Right kidney (tissue), 1 donor: Measurements from ENCODE around the gene STAM.

Experiments
- DNase-seq: peaks from one replicate; pipeline ENCODE4 v3.0.0-alpha.2; 2016

Gene STAM

GRCh38 chr10:17645621-17646345 lies 1.8 kb downstream of the STAM start:
- DNase-seq = no peak

GRCh38 chr10:17647326-17647725 lies 3.4 kb downstream of the STAM start:
- DNase-seq = no peak

- no peak for DNase-seq
Measured at GRCh38 chr10:17648243-17649035, 4.5 kb downstream of the STAM start.

GRCh38 chr10:17649052-17649451 lies 5.1 kb downstream of the STAM start:
- no peak for DNase-seq

- DNase-seq = no peak
Measured at GRCh38 chr10:17649836-17650235, 5.9 kb downstream of the STAM start.

- DNase-seq = no peak
Measured at GRCh38 chr10:17650416-17650815, 6.5 kb downstream of the STAM start.

GRCh38 chr10:17651896-17652295 lies 7.9 kb downstream of the STAM start:
- DNase-seq = no peak

- no peak for DNase-seq
Measured at GRCh38 chr10:17652585-17652984, 8.6 kb downstream of the STAM start.

- DNase-seq = no peak
Measured at GRCh38 chr10:17655009-17655408, 11.1 kb downstream of the STAM start.

- DNase-seq = no peak
Measured at GRCh38 chr10:17655567-17656146, 11.7 kb downstream of the STAM start.

- no peak for DNase-seq
Measured at GRCh38 chr10:17657103-17657500, 13.2 kb downstream of the STAM start.

- DNase-seq = no peak
Measured at GRCh38 chr10:17659365-17659764, 15.4 kb downstream of the STAM start.

- DNase-seq = no peak
Measured at GRCh38 chr10:17660921-17661320, 17.0 kb downstream of the STAM start.

GRCh38 chr10:17661510-17661909 lies 17.6 kb downstream of the STAM start:
- DNase-seq = no peak

- DNase-seq = no peak
Measured at GRCh38 chr10:17662193-17663138, 18.5 kb downstream of the STAM start.

- DNase-seq = no peak
Measured at GRCh38 chr10:17663450-17663849, 19.5 kb downstream of the STAM start.

- no peak for DNase-seq
Measured at GRCh38 chr10:17665747-17666146, 21.8 kb downstream of the STAM start.

GRCh38 chr10:17668435-17669184 lies 24.7 kb downstream of the STAM start:
- DNase-seq = no peak

GRCh38 chr10:17669185-17669872 lies 25.4 kb downstream of the STAM start:
- no peak for DNase-seq

- DNase-seq = no peak
Measured at GRCh38 chr10:17671307-17671706, 27.4 kb downstream of the STAM start.

- no peak for DNase-seq
Measured at GRCh38 chr10:17673471-17674061, 29.6 kb downstream of the STAM start.
